HG03064 (cell line): Measurements from ENCODE around the gene TMEM107.
"Not testable (repeated sequence)": the region's sequence is repeated elsewhere in the genome, so short reads cannot be mapped to it uniquely, and the experiment has no call there.

Experiments
- ATAC-seq: cut with Tn5 transposase; IDR thresholded peaks from one replicate; pipeline ENCODE4 v1.9.1; 2021; ENCODE audit warnings: low read depth; ENCODE audit not compliant: unreplicated experiment

Gene TMEM107

GRCh38 chr17:8189711-8190477, 13.7 kb upstream of the TMEM107 start, which contains the start of gene BORCS6:
TSS of gene BORCS6 (minus strand) at chr17:8190180. CDS start at chr17:8190140, 40 bp downstream.
- peak; percentile 38 for ATAC-seq

- no peak for ATAC-seq
Observed at GRCh38 chr17:8189041-8189710, 13.0 kb upstream of the TMEM107 start.

GRCh38 chr17:8188263-8188839, 12.2 kb upstream of the TMEM107 start:
- no peak for ATAC-seq

- no peak for ATAC-seq
Observed at GRCh38 chr17:8187517-8188262, 11.5 kb upstream of the TMEM107 start.

DNA sequence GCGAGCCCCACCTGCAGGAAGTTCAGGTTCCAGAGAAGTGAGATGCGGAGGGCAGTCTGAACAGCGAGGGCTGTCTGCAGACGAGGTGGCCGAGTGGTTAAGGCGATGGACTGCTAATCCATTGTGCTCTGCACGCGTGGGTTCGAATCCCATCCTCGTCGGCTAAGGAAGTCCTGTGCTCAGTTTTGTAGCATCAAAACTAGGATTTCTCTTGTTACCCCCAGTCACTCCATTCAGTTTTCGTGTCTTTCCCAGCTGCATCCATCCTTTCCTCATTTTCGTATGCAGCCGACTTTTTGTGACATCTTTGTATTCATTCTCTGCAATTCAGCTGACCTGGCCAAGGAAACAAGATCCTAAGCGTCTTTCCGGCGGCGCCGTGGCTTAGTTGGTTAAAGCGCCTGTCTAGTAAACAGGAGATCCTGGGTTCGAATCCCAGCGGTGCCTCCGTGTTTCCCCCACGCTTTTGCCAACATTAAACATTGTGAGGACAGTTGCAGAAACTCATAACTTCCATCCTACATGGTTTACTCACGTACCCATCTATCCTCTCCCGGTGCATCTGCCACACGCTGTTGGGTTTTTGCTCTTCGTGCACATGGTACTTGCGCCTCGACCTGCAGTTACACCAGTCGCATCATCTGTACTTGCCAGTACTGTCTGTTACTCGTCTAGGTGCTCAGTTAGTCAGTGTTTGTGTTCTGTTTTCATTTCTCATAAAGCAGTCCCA, 10.8 kb upstream of the TMEM107 start:
- ATAC-seq: no peak

DNA sequence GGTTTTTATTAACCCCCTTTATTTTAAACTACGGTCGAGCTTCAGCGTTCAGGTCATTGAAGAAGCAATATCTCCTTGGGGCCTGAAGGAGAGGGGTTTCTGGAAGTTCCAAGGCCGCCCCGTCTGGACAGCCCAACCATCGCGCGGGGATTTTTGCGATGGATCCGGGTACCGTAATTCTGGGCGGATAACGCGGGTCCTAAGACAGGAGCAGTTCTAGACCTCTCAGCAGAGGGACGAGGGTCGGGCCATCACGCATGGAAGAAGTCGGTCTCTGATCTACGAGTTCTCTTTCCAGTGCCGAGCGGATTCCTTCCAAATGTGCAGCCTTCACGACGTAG, 10.2 kb upstream of the TMEM107 start:
- ATAC-seq: no peak

- no peak for ATAC-seq
Observed at GRCh38 chr17:8185582-8186445, 9.6 kb upstream of the TMEM107 start.

DNA sequence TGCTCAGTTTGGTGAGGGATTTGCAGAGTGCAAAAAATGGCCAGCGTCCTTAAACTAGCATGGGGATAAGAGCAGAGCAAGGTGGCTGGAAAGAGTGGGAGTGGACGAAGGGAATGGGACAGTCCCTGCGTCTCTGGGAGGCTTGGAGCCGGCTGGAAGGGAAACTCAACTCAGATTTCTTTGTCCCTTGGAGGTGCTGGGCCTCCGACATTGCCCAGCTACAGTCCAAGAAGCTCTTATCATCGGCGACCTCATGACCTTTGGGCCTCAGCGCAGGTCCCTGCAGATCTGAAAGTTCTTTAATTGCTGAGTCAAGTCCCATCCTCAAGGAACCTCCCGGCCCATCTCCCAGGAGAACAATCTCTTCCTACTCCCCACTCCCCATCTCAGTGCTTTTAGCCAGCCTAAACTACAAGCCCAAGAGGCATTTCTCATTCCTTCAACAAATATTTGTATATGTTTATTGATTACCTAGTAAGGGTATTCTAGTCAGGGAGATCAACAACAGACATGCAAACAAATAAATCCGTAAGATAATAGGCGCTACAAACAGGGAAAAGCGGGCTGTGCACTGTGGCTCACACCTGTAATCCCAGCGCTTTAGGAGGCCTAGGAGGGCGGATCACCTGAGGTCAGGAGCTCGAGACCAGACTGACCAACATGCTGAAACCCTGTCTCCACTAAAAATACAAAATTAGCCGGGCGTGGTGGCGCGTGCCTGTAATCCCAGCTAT, 985 bp upstream of the TMEM107 start:
- no peak for ATAC-seq

GRCh38 chr17:8175795-8176196, 384 bp downstream of the TMEM107 start:
- ATAC-seq: no peak

DNA sequence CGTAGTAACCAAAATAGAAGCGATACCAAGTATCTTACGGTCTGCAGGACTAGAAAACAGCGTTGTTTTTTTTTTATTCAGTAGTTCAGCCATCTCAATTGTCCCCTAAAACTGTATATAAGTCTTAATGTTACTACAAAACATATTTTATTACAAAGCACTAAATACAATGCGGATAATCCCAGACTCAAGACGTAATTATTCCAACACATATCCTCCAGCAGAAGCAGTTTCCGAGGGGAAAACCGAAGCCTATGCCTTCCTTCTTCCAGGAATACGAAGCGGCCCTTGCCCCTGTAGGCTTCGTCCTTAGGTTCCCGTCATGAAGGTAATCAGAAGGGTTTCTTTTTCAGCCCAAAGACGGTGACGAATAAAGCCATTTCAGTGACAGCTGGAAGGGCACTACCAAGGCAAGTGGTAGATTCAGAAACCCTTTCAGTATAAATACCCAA, 2.3 kb downstream of the TMEM107 start:
- no peak for ATAC-seq

DNA sequence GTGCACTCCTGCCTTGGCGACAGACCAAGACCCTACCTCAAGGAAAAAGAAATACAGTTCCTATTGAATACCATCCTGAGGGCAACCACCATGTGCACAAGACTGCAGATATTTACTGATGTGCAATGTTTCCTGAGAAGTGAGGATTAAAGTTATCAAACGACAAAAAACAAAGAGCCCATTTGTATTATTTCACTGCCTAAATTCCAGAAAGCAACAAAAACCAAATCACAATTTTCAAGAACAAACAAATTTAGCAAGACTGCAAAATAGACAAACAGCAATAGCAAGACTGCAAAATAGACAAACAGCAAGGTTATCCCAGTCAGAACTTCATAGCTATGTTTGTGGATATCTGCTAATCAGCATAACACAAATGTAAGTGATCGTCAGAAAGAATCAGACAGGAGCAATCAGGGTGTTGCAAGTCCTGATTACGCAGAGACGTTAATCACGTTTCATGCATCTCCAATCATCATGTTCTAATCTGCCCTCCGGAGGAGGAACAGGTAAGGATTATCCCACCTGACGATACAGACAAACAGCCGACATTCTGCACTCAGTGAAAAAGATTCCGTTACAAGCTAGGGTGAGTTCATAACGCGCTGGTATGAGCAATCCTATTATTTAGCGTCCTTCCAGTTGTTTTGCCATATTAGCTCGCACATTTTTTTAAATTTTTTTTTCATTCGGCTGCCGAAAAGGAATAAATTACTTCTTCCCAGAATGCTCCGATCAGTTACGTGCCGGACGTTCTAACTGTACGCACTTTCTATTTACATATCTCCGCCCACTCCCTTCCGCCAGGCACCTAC, 2.9 kb downstream of the TMEM107 start:
- ATAC-seq: peak; percentile 60

GRCh38 chr17:8170186-8170585, 6.0 kb downstream of the TMEM107 start:
- not testable (repeated sequence) for ATAC-seq

GRCh38 chr17:8167526-8167925, 8.7 kb downstream of the TMEM107 start:
- no peak for ATAC-seq

DNA sequence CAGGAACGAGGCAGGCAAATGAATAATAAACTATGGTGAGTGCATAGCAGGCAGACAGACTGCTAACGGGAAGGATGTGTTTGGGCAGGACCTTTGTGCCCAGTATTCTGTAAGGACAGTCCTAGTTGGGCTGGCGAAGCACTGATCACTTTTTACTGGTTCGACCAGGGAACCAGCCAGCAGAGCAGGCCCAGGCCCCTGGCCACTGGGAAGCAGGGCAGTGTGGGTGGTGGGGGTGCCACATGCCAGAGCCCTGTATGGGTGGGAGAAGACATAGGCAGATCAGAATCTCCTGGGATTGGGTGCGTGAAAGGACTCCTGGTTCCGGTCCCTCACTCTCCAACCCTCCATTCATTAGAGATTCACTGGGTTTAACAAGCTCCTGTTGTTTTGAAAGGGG, 9.4 kb downstream of the TMEM107 start:
- no peak for ATAC-seq

GRCh38 chr17:8164815-8165131, 11.4 kb downstream of the TMEM107 start:
- no peak for ATAC-seq

DNA sequence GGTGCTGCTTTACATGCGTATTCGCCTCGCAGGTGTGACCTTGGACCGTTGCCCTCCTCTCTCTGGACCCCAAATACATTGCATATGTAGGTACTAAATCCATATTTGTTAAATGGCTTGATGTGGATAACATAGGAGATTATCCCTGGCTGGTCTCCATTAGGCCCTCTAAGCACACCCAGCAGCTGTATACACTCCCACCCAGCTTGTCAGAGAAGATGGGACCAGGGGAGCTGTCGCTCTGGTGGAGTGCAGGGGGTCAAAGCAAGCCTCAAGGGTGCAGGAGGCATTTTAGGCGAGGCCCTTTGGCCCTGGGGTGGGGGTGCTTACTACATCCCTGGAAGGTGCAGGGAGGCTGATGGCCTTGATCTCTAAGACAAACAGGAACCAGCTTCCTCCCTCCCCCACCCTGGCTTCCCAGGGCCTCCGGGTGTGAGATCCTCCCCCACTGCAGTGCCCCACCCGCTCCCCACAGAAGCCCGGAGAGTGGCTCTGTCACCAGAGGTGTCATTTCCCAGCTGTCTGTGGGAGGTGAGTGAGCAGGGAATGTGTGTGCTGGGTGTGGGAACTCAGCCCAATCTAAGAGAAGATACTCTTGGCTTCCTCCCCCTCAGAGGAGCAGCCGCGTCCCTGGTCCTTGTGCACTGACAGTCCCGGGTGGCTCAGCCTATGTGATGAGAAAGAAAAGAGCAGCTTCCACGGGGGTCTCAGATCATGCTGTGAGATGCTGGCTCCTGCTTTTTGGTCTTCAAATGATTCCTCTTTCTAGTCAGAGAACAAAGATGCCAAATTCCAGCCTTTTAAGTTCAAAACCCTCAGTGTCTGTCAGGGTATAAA, 12.0 kb downstream of the TMEM107 start:
- ATAC-seq: no peak
